ENCODE measurements around the gene PDZD7.

- TF ChIP-seq POLR2AphosphoS5 (IDR thresholded peaks at IDR 0.05) (no peak), CTCF (IDR thresholded peaks at IDR 0.05) (no peak), EP300 (IDR thresholded peaks at IDR 0.05) (no peak), POLR2A (IDR thresholded peaks at IDR 0.05; ENCODE audit: low read depth) (no peak)
These were observed 7.8 kb downstream of the PDZD7 start for GRCh38 chr10:101022967-101023705.

Measured in esophagus muscularis mucosa (tissue), 4 donors.